22Rv1 (cell line): ENCODE measurements around the gene B4GALNT2.

Experiments used
- CTCF ChIP-seq: fragments of 450-650 bp; IDR thresholded peaks from 2 replicates; pipeline ENCODE4 v1.5.1; 2017; ENCODE audit warnings: mild to moderate bottlenecking
- ZFX ChIP-seq: fragments of 450-650 bp; IDR thresholded peaks from 2 replicates; pipeline ENCODE4 v1.6.1; 2017; ENCODE audit warnings: antibody characterized with exemption, borderline replicate concordance

- TF ChIP-seq CTCF = no peak
- TF ChIP-seq ZFX = no peak
These were observed 36.1 kb downstream of the B4GALNT2 start for GRCh38 chr17:49168706-49169105.
